CD4-positive, alpha-beta T cell treated with Interleukin-21 for 1 hour (primary cell): ENCODE measurements around the gene PSMD13.
"Not testable (repeated sequence)": the region's sequence is repeated elsewhere in the genome, so short reads cannot be mapped to it uniquely, and the experiment has no call there.

Source experiments
- DNase-seq: peaks from one replicate; pipeline ENCODE4 v3.0.0-alpha.2; 2020

PSMD13 gene

DNA sequence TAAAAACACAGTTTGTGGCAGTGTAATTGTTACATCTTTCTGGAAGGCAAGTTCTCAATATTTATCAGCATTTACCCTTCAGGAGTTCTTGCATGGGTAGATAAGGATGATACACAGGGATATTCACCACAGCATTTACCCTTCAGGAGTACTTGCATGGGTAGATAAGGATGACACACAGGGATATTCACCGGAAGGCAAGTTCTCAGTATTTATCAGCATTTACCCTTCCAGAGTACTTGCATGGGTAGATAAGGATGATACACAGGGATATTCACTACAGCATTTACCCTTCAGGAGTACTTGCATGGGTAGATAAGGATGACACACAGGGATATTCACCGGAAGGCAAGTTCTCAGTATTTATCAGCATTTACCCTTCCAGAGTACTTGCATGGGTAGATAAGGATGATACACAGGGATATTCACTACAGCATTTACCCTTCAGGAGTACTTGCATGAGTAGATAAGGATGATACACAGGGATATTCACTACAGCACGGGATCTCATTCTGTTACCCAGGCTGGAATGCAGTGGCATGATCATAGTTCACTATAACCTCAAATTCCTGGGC is 16.0 kb upstream of the PSMD13 start:
- not testable (repeated sequence) for DNase-seq

DNA sequence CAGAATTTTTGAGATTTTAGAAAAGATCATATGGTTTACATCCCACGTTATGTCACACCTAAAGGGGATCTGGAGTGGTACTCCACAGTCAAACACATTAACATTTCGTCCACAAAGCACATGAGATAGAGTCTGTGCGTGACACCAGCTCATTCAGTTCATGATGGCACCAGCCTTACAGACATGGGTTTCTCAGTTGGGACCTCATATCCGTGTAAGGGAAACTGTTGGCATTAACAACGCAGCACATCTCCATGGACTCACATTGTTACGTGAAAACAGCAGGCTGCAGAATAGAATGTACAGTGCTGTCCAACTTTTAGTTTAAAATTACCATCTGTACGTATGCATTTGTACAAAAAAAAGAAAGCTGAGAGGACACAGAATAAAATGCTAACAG is 15.2 kb upstream of the PSMD13 start:
- no peak for DNase-seq

GRCh38 chr11:221998-222789 is 14.6 kb upstream of the PSMD13 start:
- DNase-seq, result no peak

- DNase-seq, result no peak
Measured at GRCh38 chr11:223026-223789, 13.6 kb upstream of the PSMD13 start.

- DNase-seq, result no peak
Measured at GRCh38 chr11:223884-224283, 12.9 kb upstream of the PSMD13 start.

- DNase-seq, result no peak
Measured at GRCh38 chr11:224424-224823, 12.4 kb upstream of the PSMD13 start.

- no peak for DNase-seq
Measured at GRCh38 chr11:225734-226453, 10.9 kb upstream of the PSMD13 start.

DNA sequence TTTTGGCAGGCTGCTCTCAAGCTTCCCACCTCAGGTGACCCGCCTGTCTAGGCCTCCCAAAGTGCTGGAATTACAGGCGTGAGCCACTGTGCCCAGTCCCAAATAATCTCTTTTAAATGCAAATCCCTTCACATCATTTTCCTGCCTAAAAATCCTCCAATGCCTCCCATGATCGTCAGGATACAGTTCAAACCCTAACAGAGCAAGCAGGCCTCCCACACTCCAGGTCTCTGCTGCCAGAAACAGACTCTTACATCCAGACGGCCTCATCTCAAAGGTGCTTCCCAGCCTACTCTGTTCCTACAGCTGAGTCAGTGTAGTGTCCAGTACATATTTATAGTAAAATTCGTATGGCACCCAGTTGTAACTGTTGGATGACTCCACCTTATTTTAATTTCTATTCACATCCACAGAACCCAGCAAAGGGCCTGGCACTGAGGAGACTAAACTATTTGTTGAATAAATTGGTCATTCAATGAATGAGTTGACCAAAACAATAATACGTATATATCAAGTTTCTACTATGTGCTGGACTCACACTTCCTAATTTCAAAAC is 8.9 kb upstream of the PSMD13 start:
- DNase-seq, result no peak

DNA sequence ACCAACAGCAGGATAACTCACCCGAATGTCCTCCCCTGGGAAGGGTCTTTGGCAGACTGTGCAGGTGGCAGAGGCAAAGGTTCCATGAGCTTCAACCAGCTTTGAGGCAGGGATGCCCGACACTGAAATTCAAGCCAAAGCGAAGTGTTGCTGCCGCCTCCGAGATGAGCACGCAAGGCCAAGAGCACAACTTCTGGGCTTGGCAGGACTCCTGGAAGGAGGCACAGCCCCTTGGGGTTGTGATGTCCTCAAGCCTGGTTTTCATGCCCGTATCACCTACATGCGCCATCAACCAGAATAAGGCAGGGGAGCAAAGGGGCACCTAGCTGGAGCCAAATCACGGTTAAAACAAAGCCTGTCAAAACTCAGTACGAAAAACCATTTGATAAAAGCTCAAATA is 6.3 kb upstream of the PSMD13 start:
- no peak for DNase-seq

GRCh38 chr11:232783-233565 is 3.8 kb upstream of the PSMD13 start:
- DNase-seq, result no peak

DNA sequence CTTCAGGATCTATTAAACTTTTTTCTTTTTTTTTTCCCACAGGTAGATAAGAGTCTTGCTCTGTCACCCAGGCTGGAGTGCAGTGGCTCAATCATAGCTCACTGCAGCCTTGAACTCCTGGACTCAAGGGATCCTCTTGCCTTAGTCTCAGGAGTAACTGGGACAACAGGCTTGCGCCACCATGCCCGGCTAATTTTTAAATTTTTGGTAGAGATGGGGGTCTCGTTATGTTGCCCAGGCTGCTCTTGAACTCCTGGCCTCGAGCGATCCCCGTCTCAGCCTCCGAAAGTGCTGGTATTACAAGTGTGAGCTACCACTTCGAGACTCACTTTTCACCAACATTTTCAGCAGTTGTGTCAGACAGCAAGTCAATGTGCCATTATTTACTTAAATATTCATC is 1.6 kb upstream of the PSMD13 start:
- no peak for DNase-seq

GRCh38 chr11:235609-235996 is 1.2 kb upstream of the PSMD13 start:
- DNase-seq, result peak; percentile 62

- DNase-seq, result peak; percentile 91
Measured at GRCh38 chr11:235997-236773, 591 bp upstream of the PSMD13 start, which contains the start of gene SIRT3. Gene SIRT3, minus strand, starts transcription at chr11:236342. Its CDS starts 14 bp downstream, at chr11:236328.

DNA sequence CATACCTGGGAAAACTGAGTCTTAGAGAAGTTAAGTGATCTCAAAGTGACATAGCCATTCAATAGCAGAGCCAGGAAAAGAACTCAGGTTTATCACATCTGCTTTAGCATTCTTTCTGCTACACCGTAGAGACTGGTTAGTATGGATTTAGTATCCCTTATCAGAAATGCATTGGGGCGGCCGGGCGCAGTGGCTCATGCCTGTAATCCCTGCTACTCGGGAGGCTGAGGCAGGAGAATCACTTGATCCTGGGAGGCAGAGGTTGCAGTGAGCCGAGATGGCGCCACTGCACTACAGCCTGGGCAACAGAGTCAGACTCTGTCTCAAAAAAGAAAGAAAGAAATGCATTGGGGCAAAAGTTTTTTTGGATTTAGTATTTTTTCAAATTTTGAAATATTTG is 1.6 kb downstream of the PSMD13 start:
- DNase-seq, result not testable (repeated sequence)

DNA sequence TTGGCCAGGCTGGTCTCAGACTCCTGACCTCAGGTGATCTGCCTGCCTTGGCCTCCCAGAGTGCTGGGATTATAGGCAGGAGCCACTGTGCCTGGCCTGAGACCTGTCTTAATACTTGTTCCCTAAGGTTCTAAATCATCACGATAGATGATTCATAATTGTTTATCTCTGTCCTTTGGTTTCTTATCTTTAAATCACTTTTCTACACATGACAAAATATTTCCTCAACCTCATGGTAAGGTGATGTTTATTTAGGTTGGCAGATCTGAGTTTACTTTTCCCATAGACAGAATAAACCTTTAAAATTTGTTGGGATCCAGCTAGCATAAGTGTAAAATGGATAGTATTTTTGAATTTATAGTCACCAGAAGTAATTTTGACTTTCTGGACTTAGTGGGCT is 3.5 kb downstream of the PSMD13 start:
- DNase-seq, result no peak

- DNase-seq, result no peak
Measured at GRCh38 chr11:241634-242033, 4.9 kb downstream of the PSMD13 start.

DNA sequence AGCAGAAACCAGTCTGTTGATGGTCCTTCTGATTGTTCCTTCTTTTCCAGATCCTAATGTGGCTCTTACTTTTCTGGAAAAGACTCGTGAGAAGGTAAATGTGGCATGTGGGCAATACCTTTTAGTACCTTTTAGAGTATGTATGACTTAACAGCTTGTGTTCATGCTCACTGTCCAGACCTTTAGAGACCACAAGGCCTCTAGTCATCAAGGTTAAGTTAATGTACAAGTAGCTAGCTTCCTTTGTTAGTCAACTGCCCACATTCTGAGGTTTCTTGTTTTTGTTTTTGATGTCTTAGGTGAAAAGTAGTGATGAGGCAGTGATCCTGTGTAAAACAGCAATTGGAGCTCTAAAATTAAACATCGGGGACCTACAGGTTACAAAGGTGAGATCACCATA is 7.6 kb downstream of the PSMD13 start:
- no peak for DNase-seq

DNA sequence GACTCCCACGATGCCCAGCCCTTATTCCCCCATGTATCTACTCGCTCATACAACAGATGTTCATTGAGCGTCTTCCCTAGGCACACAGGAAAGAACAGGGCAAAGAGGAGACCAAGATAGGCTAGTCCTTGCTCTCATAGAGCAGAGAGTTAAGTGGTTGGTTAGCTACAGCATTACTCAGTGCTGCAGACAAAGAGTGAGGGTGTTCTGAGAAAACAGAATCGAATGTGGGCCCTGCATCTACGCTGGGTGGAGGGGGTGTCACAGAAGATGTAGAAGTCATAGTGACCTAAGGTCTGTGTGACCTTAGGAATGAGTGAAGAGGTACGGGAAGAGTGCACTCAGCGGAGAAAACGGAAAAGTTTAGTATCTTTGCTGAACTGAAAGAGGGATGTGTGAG is 12.3 kb downstream of the PSMD13 start:
- no peak for DNase-seq

- DNase-seq, result no peak
Measured at GRCh38 chr11:250274-250673, 13.5 kb downstream of the PSMD13 start.

- peak; percentile 85 for DNase-seq
Measured at GRCh38 chr11:250740-251299, 14.0 kb downstream of the PSMD13 start.

DNA sequence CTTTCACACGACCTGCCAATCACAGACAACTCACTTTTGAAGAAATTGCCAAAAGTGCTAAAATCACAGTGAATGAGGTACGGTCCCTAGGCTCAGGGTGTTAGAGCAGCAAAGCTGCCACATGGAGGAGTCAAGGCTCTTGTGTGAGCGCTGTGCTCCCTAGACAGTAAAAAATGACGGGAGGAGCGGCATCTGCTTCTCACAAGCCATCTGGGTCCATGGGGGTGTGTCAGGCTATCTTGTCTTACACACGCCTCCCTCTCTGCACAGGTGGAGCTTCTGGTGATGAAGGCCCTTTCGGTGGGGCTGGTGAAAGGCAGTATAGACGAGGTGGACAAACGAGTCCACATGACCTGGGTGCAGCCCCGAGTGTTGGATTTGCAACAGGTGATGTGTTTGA is 14.8 kb downstream of the PSMD13 start:
- no peak for DNase-seq
